Skeletal muscle cell (primary cell): Measurements from ENCODE around the gene GUCY1B1.
A peak's percentile ranks its signal among the peaks of the same experiment; 100 is the strongest.

ENCODE experiments used
- DNase-seq: peaks from one replicate; pipeline ENCODE4 v3.0.0-alpha.2; 2010; ENCODE audit warnings: low read depth
- H3K4me3 ChIP-seq: 2 replicates; pipeline ENCODE4 v1.5.1; 2011; ENCODE audit warnings: low read depth, mild to moderate bottlenecking, control low read depth, low read length, moderate library complexity

The GUCY1B1 gene

DNA sequence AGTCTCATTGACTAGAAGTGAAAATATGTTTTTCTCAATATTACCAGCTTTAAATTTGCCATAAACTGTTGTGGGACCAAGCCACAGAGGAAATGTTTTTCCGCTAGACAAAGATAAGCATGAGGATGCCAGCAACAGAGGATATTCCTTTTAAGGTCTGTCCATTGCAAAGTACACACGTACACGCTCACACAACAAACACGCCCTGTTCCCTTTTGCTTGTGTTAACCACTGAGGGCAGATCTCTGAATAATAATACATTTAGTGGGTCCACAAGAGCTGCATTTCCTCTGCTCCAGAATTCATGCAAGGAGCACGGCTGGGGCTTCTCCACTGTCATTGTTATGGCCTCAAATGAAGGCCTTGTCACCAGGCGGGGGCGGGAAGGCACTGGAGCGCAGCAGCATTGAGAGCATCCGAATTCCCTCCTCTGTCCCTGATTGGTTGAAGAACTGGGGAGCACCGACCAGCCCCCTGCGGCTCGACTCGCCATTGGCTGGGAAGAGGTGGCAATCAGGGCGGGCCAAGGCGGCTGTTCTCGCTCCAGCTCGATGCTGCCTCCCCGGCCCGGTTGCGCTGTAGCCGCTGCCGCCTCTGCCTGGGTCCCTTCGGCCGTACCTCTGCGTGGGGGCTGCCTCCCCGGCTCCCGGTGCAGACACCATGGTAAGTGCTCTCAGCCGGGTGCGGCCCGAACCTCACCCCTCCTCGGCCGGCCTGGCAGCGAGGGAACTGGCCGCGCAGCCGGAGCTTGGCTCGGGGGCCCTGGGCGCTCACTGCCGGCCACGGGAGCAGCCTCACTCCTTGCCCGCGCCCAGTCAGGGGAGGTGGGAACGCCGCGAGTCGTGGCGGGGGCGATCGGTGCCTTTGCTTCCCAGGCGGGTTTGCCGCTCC lies at the start of gene GUCY1B1:
Gene GUCY1B1 (plus strand): TSS at position 541 of the 891 bp plus-strand sequence. CDS start 120 bp downstream, at position 661.
- peak; percentile 83 for DNase-seq

DNA sequence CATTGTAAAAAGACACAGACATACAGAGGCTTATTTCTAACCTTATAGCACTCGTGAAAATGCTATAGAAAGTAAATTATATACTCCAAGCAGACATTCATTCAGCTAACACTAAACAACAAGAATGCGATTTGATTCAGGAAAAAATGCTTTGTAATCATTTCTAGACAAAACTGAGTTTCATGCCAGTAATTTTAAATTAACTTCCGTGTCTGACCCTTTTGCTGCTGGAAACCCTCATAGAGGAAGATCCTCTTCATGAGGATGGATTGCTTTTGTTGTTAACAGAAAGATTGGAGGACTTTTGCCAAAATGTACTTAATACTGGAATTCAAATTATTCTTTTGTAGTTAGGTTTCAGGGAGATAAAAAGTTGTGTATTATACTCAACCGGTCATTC lies 48.9 kb upstream of the GUCY1B1 start:
- no peak overlapping the region for H3K4me3 ChIP-seq

More for the DNA sequence above, at the start of gene GUCY1B1:
- H3K4me3 ChIP-seq: peak within 1 kb of the TSS; percentile 57

DNA sequence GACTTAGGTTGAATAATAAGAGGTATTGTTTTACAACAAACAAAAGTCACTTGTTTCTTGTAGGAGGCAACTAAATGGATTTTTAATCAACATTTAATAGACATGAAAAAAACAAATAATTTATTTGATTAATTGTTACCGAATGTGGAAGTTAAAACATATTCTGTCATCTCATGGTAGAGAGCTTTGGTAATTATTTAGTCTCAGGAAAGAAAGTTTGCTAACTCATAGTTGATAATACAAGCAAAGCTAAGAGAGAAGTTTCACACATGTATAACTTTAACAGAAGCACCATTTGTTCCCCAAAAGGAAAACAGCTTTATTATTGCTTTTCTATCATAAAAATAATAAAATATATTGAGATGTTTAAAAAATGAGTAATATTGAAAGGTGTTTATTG lies 47.3 kb upstream of the GUCY1B1 start:
- H3K4me3 ChIP-seq: no peak overlapping the region
- DNase-seq: no peak

More for the DNA sequence above, 48.9 kb upstream of the GUCY1B1 start:
- DNase-seq: no peak

DNA sequence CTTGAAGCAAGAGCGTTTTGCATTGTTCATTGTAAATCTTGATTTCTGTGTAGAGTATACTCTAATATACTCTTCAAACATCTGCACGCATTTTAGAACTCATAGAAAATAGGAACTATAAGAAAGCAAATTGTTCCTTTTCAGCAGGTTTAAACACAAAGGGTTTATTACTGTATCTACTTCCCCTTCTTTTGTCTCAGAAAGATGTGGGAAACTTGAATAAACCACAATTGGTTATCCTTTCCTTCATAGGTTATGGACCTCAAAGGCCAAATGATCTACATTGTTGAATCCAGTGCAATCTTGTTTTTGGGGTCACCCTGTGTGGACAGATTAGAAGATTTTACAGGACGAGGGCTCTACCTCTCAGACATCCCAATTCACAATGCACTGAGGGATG lies 46.0 kb upstream of the GUCY1B1 start:
- DNase-seq: no peak

DNA sequence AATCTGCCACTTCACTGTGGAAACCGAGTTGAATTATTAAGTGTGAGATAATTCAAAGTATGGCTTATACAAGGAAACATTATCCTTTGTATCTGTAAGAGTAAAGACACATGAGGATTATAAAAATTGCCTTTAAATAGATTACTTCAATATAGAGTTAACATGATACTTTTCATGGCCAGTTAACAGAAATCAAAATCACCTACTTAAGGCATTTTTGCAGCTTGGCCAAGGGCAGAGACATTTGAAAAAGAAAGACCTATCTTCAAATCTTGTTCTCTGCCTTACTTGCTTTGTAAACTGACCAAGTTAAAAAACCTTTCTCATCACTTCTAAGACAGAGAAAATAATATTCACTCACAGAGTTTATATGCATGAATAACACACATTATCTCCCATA lies 44.9 kb upstream of the GUCY1B1 start:
- no peak for DNase-seq
- no peak overlapping the region for H3K4me3 ChIP-seq

More for the DNA sequence above, 46.0 kb upstream of the GUCY1B1 start:
- H3K4me3 ChIP-seq: no peak overlapping the region

DNA sequence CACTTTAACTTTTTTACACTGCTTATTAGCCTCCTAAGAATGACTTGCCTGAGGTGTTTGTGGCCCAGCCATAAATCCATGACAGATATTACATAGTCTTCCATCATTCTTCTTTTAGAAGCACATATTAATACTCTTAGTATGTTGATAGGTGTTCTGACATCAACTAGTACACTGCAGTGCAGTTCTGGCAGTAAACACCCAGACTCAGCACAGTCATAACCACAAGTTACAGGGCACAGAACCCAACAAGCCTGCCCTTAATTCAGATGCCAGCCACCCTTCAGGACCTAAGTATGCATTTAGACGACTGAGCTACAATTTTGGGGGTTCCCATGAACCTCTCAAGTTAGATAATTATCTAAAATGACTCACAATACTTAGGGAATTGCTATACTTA lies 36.5 kb upstream of the GUCY1B1 start:
- H3K4me3 ChIP-seq: no peak overlapping the region
- no peak for DNase-seq

DNA sequence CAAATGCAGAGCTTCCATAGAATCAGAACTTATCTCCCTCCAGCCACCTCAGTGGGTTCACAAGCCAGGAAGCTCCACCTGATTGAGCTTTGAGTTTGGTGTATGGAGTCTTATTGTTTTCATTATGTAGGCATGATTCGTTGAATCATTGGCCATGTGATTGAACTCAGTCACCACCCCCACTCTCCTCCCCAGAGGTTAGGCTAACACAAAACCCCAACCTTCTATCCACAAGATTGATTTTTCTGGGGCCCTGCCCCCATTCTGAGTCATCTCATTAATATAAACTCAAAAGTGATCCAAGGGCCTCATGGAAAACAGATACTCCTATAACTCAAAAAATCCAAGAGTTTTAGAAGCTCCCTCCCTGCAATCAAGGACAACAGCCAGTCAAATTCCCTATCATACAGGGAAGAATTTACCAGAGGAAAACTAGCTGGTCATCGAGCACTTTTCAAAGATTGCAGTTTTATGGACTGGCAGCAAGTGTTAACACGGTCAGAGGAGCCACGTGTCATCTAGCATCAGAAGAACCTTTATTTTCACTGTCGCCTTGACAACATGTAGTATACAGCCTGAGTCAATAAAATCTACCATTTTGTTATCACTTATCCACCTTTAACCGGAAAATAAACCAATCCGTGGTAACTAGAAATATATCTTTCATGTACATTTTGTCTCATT lies 35.9 kb upstream of the GUCY1B1 start:
- DNase-seq: no peak

DNA sequence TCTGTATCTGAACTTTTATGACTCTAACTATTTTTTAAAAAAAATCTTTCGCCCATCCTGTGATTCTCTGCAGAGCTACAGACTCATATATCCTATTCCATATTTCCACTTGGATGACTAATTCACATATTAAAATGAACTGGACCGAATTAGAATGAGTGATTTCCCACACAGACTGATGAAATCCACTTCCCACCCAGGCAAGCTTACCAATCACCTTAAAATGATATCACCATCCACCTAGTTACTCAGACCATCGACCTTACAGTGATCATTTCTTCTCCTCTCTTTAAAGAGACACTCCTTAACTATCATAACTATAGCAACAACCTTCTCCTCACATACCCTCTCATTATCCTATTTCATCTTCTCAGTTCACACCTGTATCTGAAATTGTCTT lies 34.1 kb upstream of the GUCY1B1 start:
- no peak overlapping the region for H3K4me3 ChIP-seq
- DNase-seq: no peak

More for the DNA sequence above, 35.9 kb upstream of the GUCY1B1 start:
- no peak overlapping the region for H3K4me3 ChIP-seq

DNA sequence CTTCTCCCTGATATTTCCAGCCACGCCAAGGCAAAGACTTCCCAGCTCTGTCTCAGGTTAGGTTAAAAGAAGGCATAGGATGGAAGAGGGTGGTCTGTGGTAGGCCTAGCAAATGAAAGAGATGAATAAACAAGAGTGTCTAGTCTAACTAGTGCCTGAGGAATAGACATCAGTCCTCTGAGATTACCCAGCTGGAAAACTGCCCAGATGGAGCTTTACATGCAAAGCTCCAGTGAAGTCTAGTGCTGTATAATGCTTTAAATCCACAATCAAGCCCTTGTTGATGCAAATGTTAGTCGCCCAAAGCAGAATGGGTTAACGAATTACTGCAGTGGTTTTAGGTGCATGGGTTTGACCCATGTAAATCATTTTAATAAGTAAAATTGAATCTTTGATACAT lies 24.8 kb upstream of the GUCY1B1 start:
- H3K4me3 ChIP-seq: no peak overlapping the region
- DNase-seq: peak; percentile 27

DNA sequence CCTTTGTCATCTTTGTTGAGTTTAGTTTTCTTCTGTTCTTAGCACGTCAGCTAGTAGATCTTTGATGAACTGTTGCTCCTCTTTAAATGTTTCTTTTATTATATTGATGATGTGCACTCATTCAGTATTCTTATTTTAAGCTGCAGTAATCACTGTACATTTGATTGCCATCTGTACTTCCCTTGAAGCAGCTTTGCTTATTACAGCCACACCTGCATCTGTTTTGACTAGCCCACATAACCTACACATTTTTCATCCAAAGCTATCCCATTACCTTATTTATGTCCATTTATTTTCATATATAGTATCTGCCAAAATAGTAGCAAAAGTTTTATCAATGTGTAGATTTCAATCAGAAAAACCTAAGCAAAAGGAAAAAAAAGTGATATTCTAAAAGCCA lies 23.9 kb upstream of the GUCY1B1 start:
- no peak for DNase-seq
- no peak overlapping the region for H3K4me3 ChIP-seq

DNA sequence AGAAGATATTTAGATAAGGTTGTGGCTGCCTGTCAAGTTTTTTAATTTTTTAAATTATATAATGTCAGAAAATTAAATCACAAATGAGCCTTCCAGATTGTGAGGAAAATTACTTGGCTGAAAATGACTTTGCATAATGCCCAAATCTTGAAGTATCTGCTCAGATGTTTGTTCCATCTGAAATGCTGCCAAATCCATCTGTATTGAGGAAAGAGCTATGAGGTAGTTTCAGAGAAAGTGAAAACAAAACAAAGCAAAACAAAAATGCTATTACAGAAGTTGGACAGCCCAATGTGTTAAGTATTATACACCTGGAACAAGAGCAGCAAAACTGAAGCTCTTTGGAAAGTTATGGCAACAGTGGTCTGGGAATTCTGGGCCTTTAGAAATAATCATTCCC lies 23.3 kb upstream of the GUCY1B1 start:
- peak; percentile 43 for DNase-seq
- H3K4me3 ChIP-seq: no peak overlapping the region

DNA sequence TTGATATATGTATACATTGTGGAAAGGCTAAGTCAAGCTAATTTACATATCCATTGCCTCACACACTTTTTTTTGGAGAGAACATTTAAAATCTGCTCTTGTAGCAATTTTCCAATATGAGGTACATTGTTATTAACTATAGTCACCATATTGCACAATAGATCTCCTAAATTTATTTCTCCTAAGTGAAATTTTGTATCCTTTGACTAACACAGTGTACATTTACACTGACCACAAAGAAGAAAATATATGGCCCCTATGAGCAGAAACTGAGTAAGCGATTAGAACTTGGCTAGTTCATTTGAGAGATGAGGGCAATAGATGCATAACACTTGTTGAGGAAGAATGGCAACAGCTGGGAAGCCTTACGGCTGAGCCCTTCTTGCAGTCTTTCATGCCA lies 20.3 kb upstream of the GUCY1B1 start:
- no peak overlapping the region for H3K4me3 ChIP-seq
- DNase-seq: peak; percentile 72

DNA sequence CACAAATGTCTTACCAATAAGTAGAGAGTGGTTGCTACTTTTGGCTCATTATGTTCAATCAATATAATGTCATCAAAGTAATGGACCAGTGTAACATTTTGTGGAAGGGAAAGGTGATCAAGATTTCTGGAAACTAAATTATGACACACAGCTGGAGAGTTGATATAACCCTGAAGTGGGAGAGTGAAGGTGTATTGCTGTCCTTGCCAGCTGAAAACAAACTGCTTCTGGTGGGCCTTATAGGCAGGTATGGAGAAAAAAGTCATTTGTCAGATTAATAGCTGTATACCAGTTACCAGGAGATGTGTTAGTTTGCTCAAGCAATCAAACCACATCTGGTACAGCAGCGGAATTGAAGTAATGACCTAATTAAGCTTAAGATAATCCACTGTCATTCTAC lies 17.3 kb upstream of the GUCY1B1 start:
- H3K4me3 ChIP-seq: no peak overlapping the region
- no peak for DNase-seq

DNA sequence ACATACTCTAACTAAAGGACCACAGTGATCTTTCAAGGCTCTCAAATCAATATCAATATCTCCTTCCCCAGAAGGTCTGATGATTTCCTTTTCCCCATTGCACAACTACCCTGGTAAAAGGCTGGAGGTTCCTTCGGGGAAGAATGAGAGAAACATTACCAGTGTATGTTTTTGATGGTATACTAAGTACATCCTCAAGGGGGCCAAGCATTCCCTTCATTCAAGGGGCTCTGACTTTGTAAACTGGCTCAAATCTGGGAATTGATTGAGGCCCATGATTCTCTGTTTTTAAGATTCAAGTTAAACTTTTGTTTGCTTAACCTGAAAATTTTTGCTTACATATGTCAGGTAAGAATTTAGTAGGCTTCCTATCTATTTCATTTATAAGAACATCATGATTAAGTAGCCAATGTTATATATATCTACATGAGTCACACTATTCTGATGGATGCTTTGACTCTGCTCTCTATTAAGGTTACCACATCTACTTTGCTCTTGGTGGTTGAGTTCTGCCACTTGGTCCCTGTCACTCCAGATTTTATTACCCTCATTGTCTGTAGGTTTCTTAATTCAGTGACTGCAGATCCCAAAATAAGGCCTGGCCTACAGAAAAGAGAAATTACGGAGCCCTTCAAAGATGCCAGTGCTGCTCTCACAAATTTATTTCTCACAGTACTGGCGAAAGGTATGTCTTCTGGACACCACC lies 16.4 kb upstream of the GUCY1B1 start:
- no peak for DNase-seq
- no peak overlapping the region for H3K4me3 ChIP-seq

DNA sequence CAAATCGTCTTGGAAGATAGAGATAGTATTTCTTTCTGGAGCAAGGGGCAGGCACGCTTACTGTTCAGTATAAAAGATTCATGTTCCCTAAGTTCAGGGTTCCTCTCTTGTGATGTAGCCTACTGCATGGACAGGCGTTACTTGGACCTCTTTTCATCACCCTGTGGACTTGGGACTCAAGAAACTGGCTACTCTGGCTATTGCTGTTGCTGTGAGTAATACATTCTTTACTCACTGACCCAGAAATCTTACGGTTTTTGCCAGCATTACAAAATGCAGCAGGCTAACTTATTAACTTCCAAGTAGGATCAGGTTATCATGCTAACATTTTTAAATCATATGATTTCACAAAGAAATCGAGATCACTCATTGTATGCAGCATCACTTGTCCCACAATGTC lies 12.8 kb upstream of the GUCY1B1 start:
- no peak overlapping the region for H3K4me3 ChIP-seq
- DNase-seq: no peak

DNA sequence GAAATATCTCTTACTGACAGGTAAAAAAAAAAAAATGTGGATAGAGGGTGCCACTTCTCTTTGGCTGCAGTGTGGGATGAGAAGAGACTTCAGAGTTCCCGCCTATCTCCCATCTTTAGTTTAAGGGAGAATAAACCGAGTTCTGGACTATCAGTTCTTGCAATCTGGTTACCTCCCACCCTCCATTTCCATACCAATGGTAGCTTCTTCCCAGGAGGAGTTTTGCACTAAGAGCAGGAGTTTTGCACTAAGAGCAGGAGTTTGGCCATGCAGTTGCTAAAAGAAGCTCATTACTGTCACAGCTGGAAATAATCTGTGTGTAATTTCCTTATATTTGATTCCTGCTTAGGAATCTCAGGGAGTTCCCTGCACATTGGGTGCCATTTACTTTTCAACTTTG lies 10.8 kb upstream of the GUCY1B1 start:
- DNase-seq: no peak
- no peak overlapping the region for H3K4me3 ChIP-seq

DNA sequence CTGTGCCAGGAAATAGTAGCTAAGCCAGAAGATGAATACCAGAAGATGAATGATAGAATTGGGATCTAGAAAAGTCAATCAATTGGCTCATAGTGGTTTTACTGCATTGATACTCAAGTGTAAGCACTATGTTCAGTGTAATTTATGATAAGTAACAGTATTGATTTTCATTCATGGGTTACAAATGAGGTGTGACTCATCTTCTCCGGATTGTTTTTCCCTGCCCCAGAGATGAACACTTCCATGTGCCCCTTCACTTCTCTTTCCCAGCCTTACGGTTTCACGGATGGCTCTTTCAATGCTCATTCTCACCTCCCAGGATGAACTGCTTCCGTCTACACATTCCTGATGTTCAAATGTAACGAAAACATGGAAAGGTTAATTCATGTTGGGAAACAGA lies 9.8 kb upstream of the GUCY1B1 start:
- H3K4me3 ChIP-seq: no peak overlapping the region
- no peak for DNase-seq

DNA sequence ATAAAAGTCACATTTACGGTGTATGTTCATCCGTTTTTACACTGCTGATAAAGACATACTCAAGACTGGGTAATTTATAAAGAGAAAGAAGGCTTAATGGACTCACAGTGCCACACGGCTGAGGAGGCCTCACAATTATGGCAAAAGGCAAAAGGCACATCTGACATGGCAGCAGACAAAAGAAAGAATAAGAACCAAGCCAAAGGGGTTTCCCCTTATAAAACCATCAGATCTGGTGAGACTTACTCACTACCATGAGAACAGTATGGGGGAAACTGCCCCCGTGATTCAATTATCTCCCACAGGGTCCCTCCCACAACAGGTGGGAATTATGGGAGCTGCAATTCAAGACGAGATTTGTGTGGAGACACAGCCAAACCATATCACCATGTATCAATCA lies 7.3 kb upstream of the GUCY1B1 start:
- H3K4me3 ChIP-seq: no peak overlapping the region
- no peak for DNase-seq

DNA sequence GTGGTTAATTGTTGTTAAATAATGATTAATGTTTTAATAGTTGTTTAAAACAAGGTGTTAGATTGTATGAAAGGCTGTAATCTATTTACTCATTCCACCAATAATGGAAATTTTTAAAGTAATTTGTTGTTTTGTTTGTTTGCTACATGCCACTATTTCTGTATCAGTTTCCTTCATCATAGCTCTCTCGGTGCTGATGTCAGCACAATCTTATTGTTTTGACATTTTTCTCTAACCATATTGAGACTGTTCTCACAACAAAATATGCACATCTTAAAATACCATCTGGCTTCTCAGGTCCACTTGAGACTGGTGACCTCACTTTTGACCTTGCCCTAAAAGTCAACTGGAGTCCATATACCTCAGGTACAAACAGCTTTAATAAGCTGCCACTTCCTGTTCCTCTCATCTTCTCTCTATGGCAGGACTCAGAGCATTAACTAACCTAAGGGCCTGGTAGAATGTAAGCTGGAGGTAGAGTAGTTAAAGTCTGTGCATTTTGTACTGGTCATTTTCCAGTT lies 1.0 kb upstream of the GUCY1B1 start:
- DNase-seq: no peak
- no peak overlapping the region for H3K4me3 ChIP-seq
